Small intestine (tissue), 7 donors: Measurements from ENCODE around the gene IL6R. TPM values are rescaled to one million over a fixed set of nuclear protein-coding genes. Genes with fewer than 3 reads are reported as not detected.

Source experiments
- DNase-seq, 2 donors: peaks; one replicate each; pipeline versions ENCODE4 v3.0.0 to v3.0.0-alpha.2; 2013
- FAIRE-seq: peaks from 2 replicates; lab custom pipeline; 2012; peaks lifted over from hg19 to GRCh38; lab: Jason Lieb, UNC
- H3K27ac ChIP-seq, 3 donors: one replicate each; pipeline ENCODE4 v1.5.1; 2013; ENCODE audit warnings: low read length in 2 of 3, mild to moderate bottlenecking in 2 of 3, control low read depth in 1 of 3, inconsistent platforms in 1 of 3, low read depth in 1 of 3, moderate library complexity in 1 of 3
- H3K27me3 ChIP-seq, 3 donors: one replicate each; pipeline ENCODE4 v1.6.1; 2013; ENCODE audit warnings: low read length in 3 of 3, inconsistent platforms in 1 of 3; ENCODE audit not compliant: control insufficient read depth in 3 of 3, insufficient read depth in 3 of 3
- H3K36me3 ChIP-seq, 3 donors: one replicate each; pipeline ENCODE4 v1.6.1; 2013; ENCODE audit warnings: low read length in 3 of 3, inconsistent platforms in 1 of 3, low read depth in 1 of 3, mild to moderate bottlenecking in 1 of 3, moderate library complexity in 1 of 3; ENCODE audit not compliant: control insufficient read depth in 3 of 3, insufficient read depth in 2 of 3
- H3K4me1 ChIP-seq, 3 donors: one replicate each; pipeline ENCODE4 v1.6.1; 2013; ENCODE audit warnings: low read length in 2 of 3, inconsistent platforms in 1 of 3, low read depth in 1 of 3, mild to moderate bottlenecking in 1 of 3, moderate library complexity in 1 of 3; ENCODE audit not compliant: control insufficient read depth in 3 of 3, insufficient read depth in 2 of 3
- H3K4me3 ChIP-seq, 3 donors: one replicate each; pipeline ENCODE4 v1.5.1; 2013; ENCODE audit warnings: low read length in 3 of 3, control low read depth in 1 of 3, inconsistent platforms in 1 of 3, low read depth in 1 of 3, mild to moderate bottlenecking in 1 of 3, moderate library complexity in 1 of 3
- H3K9me3 ChIP-seq, 2 donors: one replicate each; pipeline ENCODE4 v1.6.1; 2013; ENCODE audit warnings: low read depth in 1 of 2, low read length in 1 of 2; ENCODE audit not compliant: control insufficient read depth in 2 of 2, insufficient read depth in 1 of 2
- WGBS, 3 donors: extraction: QIAGEN DNeasy Blood & Tissue Kit; methylation state at CpG; one replicate each; pipeline ENCODE4 v1.1.7; 2013; 5-methylcytosine and 5-hydroxymethylcytosine counted together
- polyA plus RNA-seq, 4 donors: library from polyadenylated mRNA; stranded (reverse) in 3 of 4; unstranded in 1 of 4; fragments of 200-250 nt in 3 of 4; fragments of 120-200 nt in 1 of 4; gene quantifications; one replicate each; pipeline versions ENCODE4 v1.2.1 to v1.2.3, GENCODE V29; 2013
- donor health status: healthy with polysubstance abuse.
- donor health status: control.
- donor health status: control.
- donor health status: Bipolar disorder and iron deficiency.
- donor health status: healthy.

The IL6R gene
- polyA plus RNA-seq, 4 donors, result 8.8 to 21.2 (median 11.2) TPM

DNA sequence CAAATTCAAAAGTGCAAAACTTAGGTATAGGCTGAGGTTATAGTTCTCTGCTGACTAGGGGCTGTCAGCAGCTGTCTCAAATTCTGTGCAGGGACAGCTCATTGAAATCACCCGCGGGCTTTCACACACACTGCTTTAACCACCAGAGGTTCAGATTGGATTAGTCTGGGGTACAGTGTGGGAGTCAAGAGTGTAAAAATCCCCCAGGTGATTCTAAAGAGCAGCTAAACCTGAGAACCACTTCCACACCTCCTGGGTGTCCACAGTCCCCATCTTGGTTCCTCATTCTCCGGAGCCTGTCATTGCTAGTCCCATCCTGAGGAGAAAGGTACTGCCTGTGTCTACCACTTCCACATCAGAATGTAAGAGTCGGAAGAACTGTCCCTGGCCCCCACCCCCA is 87.0 kb downstream of the IL6R start:
- no peaks in the 10 kb centered on the region for H3K9me3 ChIP-seq

DNA sequence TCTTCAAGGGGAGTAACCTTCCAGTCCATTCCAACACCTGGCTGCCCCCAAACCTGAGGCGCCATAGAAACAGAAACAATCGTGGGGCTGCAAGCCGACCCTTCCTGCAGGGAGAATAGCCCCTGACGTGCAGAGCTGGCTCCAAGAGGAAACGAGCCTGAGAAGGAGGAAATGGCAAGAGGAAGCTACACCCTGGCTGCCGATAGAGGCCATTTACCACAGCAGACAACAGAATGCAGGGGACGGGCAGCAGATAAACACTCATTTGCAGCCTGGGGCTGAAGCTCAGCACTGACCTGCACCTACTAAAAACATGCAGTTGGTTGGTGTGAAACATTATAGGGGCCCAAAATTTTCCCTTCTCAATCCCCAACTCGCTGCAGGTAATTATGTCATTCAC is 88.1 kb downstream of the IL6R start:
- DNase-seq, result no peak
- H3K27ac ChIP-seq, result peak overlapping the region in 1 of 3 donors; percentile 11

More for the DNA sequence above, 87.0 kb downstream of the IL6R start:
- H3K4me3 ChIP-seq, result no peak overlapping the region
- WGBS, 3 donors, result 65 to 87% (median 87%) methylated on average over 4 of the region's 4 CpGs
- peaks cover 0 to 12% (median 0%) of the 10 kb centered on the region in 3 donors for H3K27me3 ChIP-seq
- no peak for FAIRE-seq
- peaks cover 0 to 7% (median 0%) of the 10 kb centered on the region in 3 donors for H3K4me1 ChIP-seq
- H3K27ac ChIP-seq, result peak overlapping the region in 1 of 3 donors; percentile 66
- no peak for DNase-seq
- H3K36me3 ChIP-seq, result peaks cover 0 to 3% (median 2%) of the 10 kb centered on the region in 3 donors

DNA sequence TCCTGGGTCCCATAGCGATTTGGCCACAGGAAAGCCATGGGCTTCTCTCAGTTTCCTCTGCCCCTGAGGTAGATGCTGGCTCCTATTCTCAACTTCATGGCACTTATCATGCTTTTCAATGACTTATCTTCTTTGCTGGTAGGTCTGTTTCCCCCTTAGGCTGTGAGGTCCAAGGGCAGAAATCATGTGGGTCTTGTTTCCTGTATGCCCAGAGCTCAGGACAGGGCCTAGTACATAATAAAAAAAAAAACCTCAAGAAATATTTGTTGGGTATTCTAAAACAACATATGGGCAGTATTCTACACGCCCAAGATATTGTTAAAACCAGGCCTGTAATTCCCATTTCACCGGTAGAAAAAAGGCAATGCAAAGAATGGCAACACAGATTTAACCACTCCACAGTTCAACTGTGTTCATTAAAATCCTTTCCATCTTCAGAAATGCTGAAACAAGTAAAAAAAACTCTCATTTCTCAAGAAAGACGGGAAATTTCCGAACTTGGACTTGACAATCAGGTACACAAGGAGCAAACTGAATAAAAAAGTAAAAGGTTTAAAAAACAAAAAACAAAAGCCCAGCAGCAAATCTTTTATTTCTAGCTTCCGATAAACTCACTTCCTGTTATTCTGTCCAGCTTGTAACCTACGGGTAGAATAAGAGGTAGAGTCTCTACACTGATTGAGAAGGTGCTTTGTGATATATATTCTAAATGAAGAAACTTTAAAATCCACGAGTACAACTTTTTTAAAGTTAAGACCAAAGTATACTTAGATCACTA is 90.5 kb downstream of the IL6R start:
- Histone ChIP-seq H3K36me3 (peaks cover 0 to 2% (median 0%) of the 10 kb centered on the region in 3 donors), H3K4me1 (peaks cover 0 to 3% (median 0%) of the 10 kb centered on the region in 3 donors), H3K27ac (no peak overlapping the region), H3K4me3 (no peak overlapping the region), H3K9me3 (no peaks in the 10 kb centered on the region), H3K27me3 (peaks cover 0 to 31% (median 2%) of the 10 kb centered on the region in 3 donors)
- no peak for FAIRE-seq
- 77 to 88% (median 86%) methylated on average over 8 of the region's 8 CpGs for WGBS, 3 donors
- DNase-seq, result no peak

More for the DNA sequence above, 88.1 kb downstream of the IL6R start:
- no peak for FAIRE-seq
- Histone ChIP-seq H3K4me1 (peaks cover 0 to 7% (median 0%) of the 10 kb centered on the region in 3 donors), H3K36me3 (peaks cover 0 to 3% (median 2%) of the 10 kb centered on the region in 3 donors), H3K4me3 (no peak overlapping the region), H3K9me3 (no peaks in the 10 kb centered on the region), H3K27me3 (peaks cover 0 to 12% (median 0%) of the 10 kb centered on the region in 3 donors)
- 35 to 61% (median 44%) methylated on average over 8 of the region's 8 CpGs for WGBS, 3 donors

DNA sequence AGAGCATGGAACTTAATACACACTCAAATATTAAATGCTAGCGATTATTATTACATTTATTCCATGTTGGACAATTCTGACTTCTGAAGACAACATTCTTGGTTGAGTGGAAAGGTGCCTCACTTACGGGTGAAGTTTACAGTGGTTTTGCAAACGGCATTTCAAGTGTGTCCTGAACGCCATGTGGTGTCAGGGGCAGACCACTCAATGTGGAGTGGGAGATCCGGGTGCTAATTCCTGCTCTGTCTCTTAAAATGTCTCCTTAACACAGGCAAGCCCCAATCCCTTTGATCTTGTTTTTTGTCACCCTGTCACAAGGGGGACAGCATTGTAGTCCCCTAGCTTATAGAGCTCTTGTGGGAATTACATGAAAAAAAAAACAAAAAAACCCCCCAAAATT is 91.2 kb downstream of the IL6R start:
- no peak overlapping the region for H3K27ac ChIP-seq

DNA sequence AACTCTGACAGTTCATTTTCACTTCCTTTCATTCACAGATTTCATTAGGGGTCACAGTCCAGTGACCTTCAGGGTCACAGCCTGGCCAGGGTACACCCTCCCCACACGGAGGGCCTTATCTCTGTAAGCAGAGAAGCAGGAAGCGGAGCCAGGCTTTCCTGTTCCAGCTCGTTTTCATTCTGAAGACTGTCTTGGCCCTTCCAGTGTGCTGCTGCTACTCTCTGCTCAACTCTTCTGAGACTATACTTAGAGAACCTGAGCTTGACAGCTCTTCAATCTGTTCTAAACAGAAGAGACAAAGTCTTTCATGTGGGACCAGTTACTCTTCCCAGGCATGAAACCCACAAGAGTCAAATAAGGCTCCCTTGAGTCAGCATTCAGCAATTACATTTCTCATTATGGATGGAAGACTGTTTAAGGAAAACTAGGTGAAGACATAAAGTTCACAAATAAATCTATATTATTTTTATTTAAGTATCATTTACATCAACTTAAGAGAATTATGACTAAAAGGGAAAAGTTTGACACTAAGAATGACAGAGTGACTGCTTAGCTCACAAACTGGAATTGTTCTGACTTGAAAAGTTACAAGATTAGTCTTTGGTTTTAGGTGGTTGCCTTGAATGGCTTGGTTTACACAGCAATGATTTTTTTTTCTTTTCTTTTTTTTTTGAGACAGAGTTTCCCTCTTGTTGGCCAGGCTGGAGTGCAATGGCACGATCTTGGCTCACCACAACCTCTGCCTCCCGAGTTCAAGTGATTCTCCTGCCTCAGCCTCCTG is 92.1 kb downstream of the IL6R start:
- Histone ChIP-seq H3K9me3 (no peaks in the 10 kb centered on the region), H3K27me3 (peaks cover 2 to 33% (median 3%) of the 10 kb centered on the region in 3 donors), H3K27ac (peak overlapping the region in 1 of 3 donors; percentile 15), H3K36me3 (no peaks in the 10 kb centered on the region), H3K4me3 (no peak overlapping the region), H3K4me1 (peaks cover 0 to 3% (median 0%) of the 10 kb centered on the region in 3 donors)
- no peak for FAIRE-seq
- 34 to 40% (median 39%) methylated on average over 5 of the region's 5 CpGs for WGBS, 3 donors
- DNase-seq, result peak; percentile 61 to 66

More for the DNA sequence above, 91.2 kb downstream of the IL6R start:
- DNase-seq (no peak), FAIRE-seq (no peak)
- Histone ChIP-seq H3K36me3 (peaks cover 0 to 2% (median 0%) of the 10 kb centered on the region in 3 donors), H3K27me3 (peaks cover 0 to 31% (median 3%) of the 10 kb centered on the region in 3 donors), H3K4me3 (no peak overlapping the region), H3K4me1 (peaks cover 0 to 3% (median 0%) of the 10 kb centered on the region in 3 donors), H3K9me3 (no peaks in the 10 kb centered on the region)
- WGBS, 3 donors, result 71 to 83% (median 81%) methylated on average over 5 of the region's 5 CpGs

DNA sequence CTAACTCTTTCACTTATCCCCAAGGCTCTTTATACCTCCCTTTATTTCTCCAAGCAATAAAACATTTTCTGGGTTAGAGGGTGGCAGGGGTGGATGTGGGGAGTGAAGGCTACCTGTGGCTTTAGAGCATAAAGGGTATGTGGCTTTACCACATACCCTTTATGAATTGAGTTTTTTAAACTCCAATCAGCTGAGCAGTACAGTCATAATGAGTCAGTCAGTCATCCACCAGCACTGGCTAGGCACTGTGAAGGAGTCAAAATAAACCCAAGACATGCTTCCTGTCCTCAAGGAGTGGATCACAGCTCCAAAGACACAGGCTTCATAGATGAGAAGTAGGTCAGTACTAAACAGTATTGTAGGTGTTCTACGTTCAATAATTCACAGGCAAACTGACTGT is 94.3 kb downstream of the IL6R start:
- Histone ChIP-seq H3K4me3 (no peak overlapping the region), H3K27me3 (peaks cover 2 to 53% (median 5%) of the 10 kb centered on the region in 3 donors), H3K36me3 (no peaks in the 10 kb centered on the region), H3K9me3 (peaks cover 0 to 6% of the 10 kb centered on the region in 2 donors), H3K27ac (no peak overlapping the region), H3K4me1 (peaks cover 0 to 3% (median 0%) of the 10 kb centered on the region in 3 donors)
- WGBS, 3 donors, result 83 to 100% (median 89%) methylated on average over 1 of the region's 1 CpG
- DNase-seq (no peak), FAIRE-seq (no peak)

DNA sequence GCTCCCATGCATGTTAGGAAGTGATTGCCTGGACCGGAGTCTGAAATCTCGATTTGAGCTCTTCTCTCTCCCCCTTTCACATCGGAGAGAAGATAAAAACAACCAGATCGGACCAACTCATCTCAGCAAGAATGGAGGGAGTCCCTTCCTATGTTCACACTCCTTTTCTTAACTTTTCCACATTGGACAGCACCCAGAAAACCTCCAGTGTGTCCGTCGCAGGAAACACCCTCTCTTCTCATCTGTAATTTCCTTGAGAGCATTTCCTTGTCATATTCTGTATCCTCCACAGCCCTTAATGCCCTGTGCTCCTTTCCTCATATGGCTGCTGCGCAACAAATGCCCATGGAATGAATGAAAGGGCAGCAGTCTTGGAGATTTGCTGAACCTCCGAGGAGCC is 95.4 kb downstream of the IL6R start:
- Histone ChIP-seq H3K27me3 (peaks cover 2 to 61% (median 5%) of the 10 kb centered on the region in 3 donors), H3K36me3 (no peaks in the 10 kb centered on the region), H3K9me3 (peaks cover 0 to 6% of the 10 kb centered on the region in 2 donors), H3K4me1 (peaks cover 0 to 3% (median 0%) of the 10 kb centered on the region in 3 donors), H3K4me3 (peak overlapping the region in 1 of 3 donors; percentile 22), H3K27ac (peak overlapping the region in 1 of 3 donors; percentile 22)
- no peak for DNase-seq
- 63 to 78% (median 70%) methylated on average over 8 of the region's 8 CpGs for WGBS, 3 donors
- FAIRE-seq, result no peak
